ENCODE results near the gene AGFG2.

GRCh38 chr7:100583132-100584053 lies 44.4 kb downstream of the AGFG2 start:
- no peak for TF ChIP-seq CTCF (IDR thresholded peaks at IDR 0.05; ENCODE audit: low read depth, low read length, poor library complexity, severe bottlenecking)
- no peak for TF ChIP-seq EZH2phosphoT487 (IDR thresholded peaks at IDR 0.05; ENCODE audit: borderline replicate concordance, low read length)

All from DOHH2 (cell line).